Upper lobe of left lung (tissue), 6 donors: ENCODE data around the gene KAT2A. TPM values are rescaled to one million over a fixed set of nuclear protein-coding genes. Genes with fewer than 3 reads are reported as not detected.
A peak's percentile ranks its signal among the peaks of the same experiment; 100 is the strongest.

Source experiments
- ATAC-seq, 2 donors: fragments of 200-7000 bp; cut with Tn5 transposase; one replicate each; pipeline ENCODE4 v1.9.1; 2022; ENCODE audit warnings: mild to moderate bottlenecking in 2 of 2, moderate library complexity in 2 of 2; ENCODE audit not compliant: low FRiP score in 2 of 2
- DNase-seq, 2 donors: peaks; one replicate each; pipeline ENCODE4 v3.0.0-alpha.2; 2019 to 2020
- H3K27ac ChIP-seq, 4 donors: fragments of 200-600 bp; sonication (generic); one replicate each; pipeline ENCODE4 v1.5.1; 2016 to 2019
- H3K27me3 ChIP-seq, 4 donors: fragments of 200-600 bp; sonication (generic); one replicate each; pipeline ENCODE4 v1.5.1; 2017 to 2019
- H3K36me3 ChIP-seq, 4 donors: fragments of 200-600 bp; sonication (generic); one replicate each; pipeline ENCODE4 v1.5.1; 2016 to 2019
- H3K4me1 ChIP-seq, 4 donors: fragments of 200-600 bp; sonication (generic); one replicate each; pipeline ENCODE4 v1.5.1; 2018 to 2019
- H3K4me3 ChIP-seq, 4 donors: fragments of 200-600 bp; sonication (generic); one replicate each; pipeline ENCODE4 v1.5.1; 2017 to 2019; ENCODE audit warnings: mild to moderate bottlenecking in 2 of 4, moderate library complexity in 1 of 4
- H3K9me3 ChIP-seq, 4 donors: fragments of 200-600 bp; sonication (generic); one replicate each; pipeline ENCODE4 v1.5.1; 2018 to 2019
- CTCF ChIP-seq, 6 experiments: fragments of 450-650 bp in 4 of 6; fragments of 200-600 bp in 2 of 6; sonication (generic) in 2 of 6; IDR thresholded peaks; one replicate each; pipeline ENCODE4 v1.5.1; 2016 to 2019; ENCODE audit warnings: antibody characterized with exemption in 6 of 6
- EP300 ChIP-seq, 4 donors: sonication (generic); formaldehyde crosslinking; IDR thresholded peaks; one replicate each; pipeline ENCODE4 v1.5.1; 2017; ENCODE audit warnings: antibody characterized with exemption in 4 of 4, control low read depth in 2 of 4
- POLR2A ChIP-seq, 4 donors: fragments of 450-650 bp; IDR thresholded peaks; one replicate each; pipeline ENCODE4 v1.5.1; 2016 to 2017; ENCODE audit warnings: antibody characterized with exemption in 4 of 4, mild to moderate bottlenecking in 2 of 4
- POLR2AphosphoS5 ChIP-seq, 2 donors: sonication (generic); formaldehyde crosslinking; IDR thresholded peaks; one replicate each; pipeline ENCODE4 v1.5.1; 2017; ENCODE audit warnings: antibody characterized with exemption in 2 of 2
- WGBS, 2 donors: methylation state at CpG; one replicate each; pipeline ENCODE4 v1.1.5; 2017 to 2018; 5-methylcytosine and 5-hydroxymethylcytosine counted together
- total RNA-seq, 6 donors: library from RNA; depleted of rRNA in 4 of 6; stranded (reverse); fragments of >200 nt in 4 of 6; gene quantifications; one replicate each; pipeline versions ENCODE4 v1.1.0 to v1.2.1, GENCODE V29; 2016 to 2021
- donor health status: DM: no; HTN: no; CAD: no; lungs with moderate emphysema.
- donor health status: DM: no; HTN: yes; CAD: no; lungs with severe emphysema.

The KAT2A gene
- total RNA-seq, 6 donors from 2014 or later = 17.0 to 116 (median 32.5) TPM

- H3K9me3 ChIP-seq = no peaks in the 10 kb centered on the region
- no peak for TF ChIP-seq POLR2A (IDR thresholded peaks at IDR 0.05)
- TF ChIP-seq CTCF (IDR thresholded peaks at IDR 0.05) = peak in 3 of 6 experiments; percentile 5 to 39 (median 24)
- DNase-seq = peak; percentile 34 to 89
- peaks cover 0 to 19% (median 6%) of the 10 kb centered on the region in 4 donors for H3K27me3 ChIP-seq
- H3K4me3 ChIP-seq = peak overlapping the region in 3 of 4 donors; percentile 29 to 37 (median 33)
- ATAC-seq = peak in 1 of 2 donors; percentile 16
- H3K4me1 ChIP-seq = peaks cover 11 to 14% (median 12%) of the 10 kb centered on the region in 4 donors
- no peak overlapping the region for H3K27ac ChIP-seq
- H3K36me3 ChIP-seq = no peaks in the 10 kb centered on the region
- 17 to 30% methylated on average over 12 to 34 of the region's 67 CpGs for WGBS, 2 donors
These were observed 48.6 kb downstream of the KAT2A start for GRCh38 chr17:42072323-42073187.

GRCh38 chr17:42071810-42072209 lies 49.4 kb downstream of the KAT2A start:
- H3K36me3 ChIP-seq = no peaks in the 10 kb centered on the region
- TF ChIP-seq POLR2A (IDR thresholded peaks at IDR 0.05) (no peak), CTCF (IDR thresholded peaks at IDR 0.05) (no peak)
- H3K4me3 ChIP-seq = peak overlapping the region in 1 of 4 donors; percentile 33
- DNase-seq (no peak), ATAC-seq (no peak)
- no peaks in the 10 kb centered on the region for H3K9me3 ChIP-seq
- peaks cover 0 to 19% (median 6%) of the 10 kb centered on the region in 4 donors for H3K27me3 ChIP-seq
- peaks cover 11 to 14% (median 12%) of the 10 kb centered on the region in 4 donors for H3K4me1 ChIP-seq
- WGBS, 2 donors = 9 to 14% methylated on average over 2 to 3 of the region's 3 CpGs
- H3K27ac ChIP-seq = no peak overlapping the region

- no peak overlapping the region for H3K27ac ChIP-seq
- no peaks in the 10 kb centered on the region for H3K9me3 ChIP-seq
- DNase-seq = no peak
- peaks cover 11 to 17% (median 13%) of the 10 kb centered on the region in 4 donors for H3K4me1 ChIP-seq
- peaks cover 0 to 19% (median 6%) of the 10 kb centered on the region in 4 donors for H3K27me3 ChIP-seq
- H3K36me3 ChIP-seq = no peaks in the 10 kb centered on the region
- no peak overlapping the region for H3K4me3 ChIP-seq
- 80 to 83% methylated on average over 3 of the region's 3 CpGs for WGBS, 2 donors
- ATAC-seq = no peak
- no peak for TF ChIP-seq CTCF (IDR thresholded peaks at IDR 0.05)
These were observed 52.2 kb downstream of the KAT2A start for GRCh38 chr17:42068979-42069378.

DNA sequence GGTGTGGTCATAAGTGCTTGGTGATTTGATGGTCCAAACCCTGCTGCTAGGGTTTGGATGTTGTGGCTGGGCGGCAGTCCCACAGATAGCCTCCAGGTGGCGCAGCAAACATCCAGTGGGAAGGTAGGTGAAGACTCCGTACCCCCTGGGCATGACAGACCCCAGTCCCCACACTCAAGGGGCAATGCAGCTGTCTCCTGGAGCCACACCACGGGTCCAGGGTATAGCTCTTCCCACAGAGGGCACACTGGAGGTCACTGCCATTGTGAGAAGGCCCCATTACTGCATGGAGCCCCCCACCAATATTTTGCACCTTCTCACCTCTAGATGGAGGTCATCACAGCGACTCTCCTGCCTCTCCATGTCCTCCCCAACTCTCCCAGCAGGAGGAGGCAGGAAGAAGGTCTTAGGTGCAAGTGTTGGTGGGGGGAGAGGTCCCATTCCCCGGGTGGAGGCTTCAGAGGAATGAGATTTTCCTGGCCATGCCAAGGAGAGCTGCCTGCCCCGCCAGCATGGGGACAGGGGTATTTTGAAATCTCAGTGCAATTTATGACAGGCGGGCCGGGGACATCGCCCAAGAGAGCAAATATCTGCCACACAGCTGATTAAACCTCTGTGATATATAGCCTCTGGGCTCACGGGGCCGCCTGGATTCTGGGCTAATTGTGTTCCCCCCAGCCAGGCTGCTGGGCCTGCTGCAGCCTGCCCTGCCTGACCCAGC lies 53.6 kb downstream of the KAT2A start:
- TF ChIP-seq EP300 (IDR thresholded peaks at IDR 0.05) = no peak
- peak; percentile 87 to 97 (median 90) for TF ChIP-seq CTCF (IDR thresholded peaks at IDR 0.05)
- TF ChIP-seq POLR2AphosphoS5 (IDR thresholded peaks at IDR 0.05) = no peak
- no peak overlapping the region for H3K4me3 ChIP-seq
- H3K36me3 ChIP-seq = no peaks in the 10 kb centered on the region
- H3K4me1 ChIP-seq = peaks cover 7 to 16% (median 12%) of the 10 kb centered on the region in 4 donors
- WGBS, 2 donors = 24 to 52% methylated on average over 8 to 10 of the region's 12 CpGs
- peak; percentile 38 to 73 for ATAC-seq
- H3K27me3 ChIP-seq = peaks cover 0 to 15% (median 4%) of the 10 kb centered on the region in 4 donors
- no peaks in the 10 kb centered on the region for H3K9me3 ChIP-seq
- DNase-seq = peak in 1 of 2 donors; percentile 57
- no peak overlapping the region for H3K27ac ChIP-seq
